ENCODE measurements around the gene VGLL1.

GRCh38 chrX:136582624-136583023, 50.6 kb downstream of the VGLL1 start:
- TF ChIP-seq GABPA (IDR thresholded peaks at IDR 0.05; ENCODE audit: low read depth) = no peak
- no peak for TF ChIP-seq CTCF (IDR thresholded peaks at IDR 0.05)
- TF ChIP-seq POLR2AphosphoS5 (IDR thresholded peaks at IDR 0.05; ENCODE audit: low read depth, low read length) = no peak
- TF ChIP-seq MAX (IDR thresholded peaks at IDR 0.05; ENCODE audit: low read depth) = no peak
- TF ChIP-seq SMC3 (IDR thresholded peaks at IDR 0.05; ENCODE audit: low read depth, low read length) = no peak
- TF ChIP-seq MXI1 (IDR thresholded peaks at IDR 0.05; ENCODE audit: low read depth, low read length) = no peak
- TF ChIP-seq REST (IDR thresholded peaks at IDR 0.05; ENCODE audit: low read depth, low read length) = no peak
- TF ChIP-seq YY1 (IDR thresholded peaks at IDR 0.05; ENCODE audit: low read depth) = no peak
- TF ChIP-seq EP300 (IDR thresholded peaks at IDR 0.05; ENCODE audit: borderline replicate concordance in 1 of 2, low read depth in 1 of 2, low read length in 1 of 2) = no peak
- no peak for TF ChIP-seq CHD2 (IDR thresholded peaks at IDR 0.05; ENCODE audit: low read length, partially characterized antibody)
- no peak for TF ChIP-seq TAF1 (IDR thresholded peaks at IDR 0.05; ENCODE audit: borderline replicate concordance, low read depth, low read length)
